HepG2 (cell line): ENCODE measurements around the gene KLF15. TPM values are rescaled to one million over a fixed set of nuclear protein-coding genes. Genes with fewer than 3 reads are reported as not detected.

ENCODE experiments used
- AGO2 ChIP-seq: fragments of 200-400 bp; formaldehyde crosslinking; optimal IDR thresholded peaks from 2 replicates; pipeline ENCODE3; 2017; ENCODE audit warnings: mild to moderate bottlenecking, low read depth, low read length, moderate library complexity
- ARNTL ChIP-seq: sonication (generic); formaldehyde crosslinking; IDR thresholded peaks from 2 replicates; pipeline ENCODE4 v1.4.0; 2020; ENCODE audit warnings: mild to moderate bottlenecking, missing genetic modification reagents
- ATF1 ChIP-seq: IDR thresholded peaks from 2 replicates; pipeline ENCODE4 v1.6.1; 2016; ENCODE audit warnings: mild to moderate bottlenecking, control low read depth
- BRD4 ChIP-seq: sonication (generic); formaldehyde crosslinking; IDR thresholded peaks from 2 replicates; pipeline ENCODE4 v1.4.0; 2020; ENCODE audit warnings: missing genetic modification reagents
- CBX2 ChIP-seq, 2 experiments: fragments of 200-600 bp in 1 of 2; sonication (generic); formaldehyde crosslinking in 1 of 2; IDR thresholded peaks; 2 replicates each; pipeline versions ENCODE4 v1.7.0 to v1.8.1; 2018 to 2022; ENCODE audit warnings: low read depth in 2 of 2, low read length in 1 of 2, mild to moderate bottlenecking in 1 of 2, missing genetic modification reagents in 1 of 2
- ELF4 ChIP-seq: sonication (generic); formaldehyde crosslinking; IDR thresholded peaks from 2 replicates; pipeline ENCODE4 v1.5.0; 2020; ENCODE audit warnings: missing genetic modification reagents, mild to moderate bottlenecking, moderate library complexity, borderline replicate concordance
- EZH2 ChIP-seq: conservative IDR thresholded peaks from 2 replicates; pipeline ENCODE4 v1.6.1; 2012; ENCODE audit warnings: mild to moderate bottlenecking, low read depth, low read length, moderate library complexity
- FOXJ3 ChIP-seq: sonication (generic); formaldehyde crosslinking; IDR thresholded peaks from 2 replicates; pipeline ENCODE4 v1.4.0; 2020; ENCODE audit warnings: missing genetic modification reagents, mild to moderate bottlenecking, borderline replicate concordance
- GPN1 ChIP-seq: sonication (generic); formaldehyde crosslinking; IDR thresholded peaks from 2 replicates; pipeline ENCODE4 v1.5.1; 2020; ENCODE audit warnings: missing genetic modification reagents, borderline replicate concordance
- HNF4A ChIP-seq: sonication (generic); formaldehyde crosslinking; IDR thresholded peaks from 2 replicates; pipeline ENCODE4 v1.4.0; 2020; ENCODE audit warnings: missing genetic modification reagents
- KLF11 ChIP-seq: IDR thresholded peaks from 2 replicates; pipeline ENCODE4 v1.6.1; 2016; ENCODE audit warnings: missing compliant biosample characterization
- MTA3 ChIP-seq: sonication (generic); formaldehyde crosslinking; IDR thresholded peaks from 2 replicates; pipeline ENCODE4 v1.4.0; 2020; ENCODE audit warnings: missing genetic modification reagents
- NFE2L2 ChIP-seq: fragments of 150-350 bp; IDR thresholded peaks from 2 replicates; pipeline ENCODE4 v1.6.1; 2014; ENCODE audit warnings: low read length
- NR2F2 ChIP-seq: IDR thresholded peaks from 2 replicates; pipeline ENCODE4 v1.6.1; 2012; ENCODE audit warnings: low read depth, inconsistent platforms, borderline replicate concordance
- REXO4 ChIP-seq: sonication (generic); formaldehyde crosslinking; IDR thresholded peaks from 2 replicates; pipeline ENCODE4 v1.8.0; 2022; ENCODE audit warnings: missing genetic modification reagents, mild to moderate bottlenecking, borderline replicate concordance
- SIN3B ChIP-seq: fragments of 150-350 bp; IDR thresholded peaks from 2 replicates; pipeline ENCODE4 v1.6.1; 2014; ENCODE audit warnings: low read length
- SRF ChIP-seq: IDR thresholded peaks from 2 replicates; pipeline ENCODE4 v1.6.1; 2011; ENCODE audit warnings: mild to moderate bottlenecking, low read depth, low read length, moderate library complexity
- ZNF136 ChIP-seq: sonication (generic); formaldehyde crosslinking; IDR thresholded peaks from 2 replicates; pipeline ENCODE4 v1.8.1; 2022; ENCODE audit warnings: low read depth, mild to moderate bottlenecking, moderate library complexity, missing genetic modification reagents
- ZNF30 ChIP-seq: sonication (generic); formaldehyde crosslinking; IDR thresholded peaks from 2 replicates; pipeline ENCODE4 v1.5.0; 2020; ENCODE audit warnings: mild to moderate bottlenecking, missing genetic modification reagents
- ZNF333 ChIP-seq: sonication (generic); formaldehyde crosslinking; IDR thresholded peaks from 2 replicates; pipeline ENCODE4 v1.4.0; 2020; ENCODE audit warnings: mild to moderate bottlenecking, missing genetic modification reagents, borderline replicate concordance
- ZNF44 ChIP-seq: sonication (generic); formaldehyde crosslinking; IDR thresholded peaks from 2 replicates; pipeline ENCODE4 v1.5.1; 2020; ENCODE audit warnings: mild to moderate bottlenecking, missing genetic modification reagents
- ZNF7 ChIP-seq: IDR thresholded peaks from 2 replicates; pipeline ENCODE4 v1.6.1; 2016; ENCODE audit warnings: missing biosample characterization, missing genetic modification reagents
- ZNF790 ChIP-seq: sonication (generic); formaldehyde crosslinking; IDR thresholded peaks from 2 replicates; pipeline ENCODE4 v1.8.0; 2022; ENCODE audit warnings: missing genetic modification reagents, mild to moderate bottlenecking, borderline replicate concordance
- ZSCAN12 ChIP-seq: sonication (generic); formaldehyde crosslinking; IDR thresholded peaks from 2 replicates; pipeline ENCODE4 v1.9.0; 2021; ENCODE audit warnings: mild to moderate bottlenecking, missing genetic modification reagents
- polyA plus RNA-seq, 8 experiments: library from polyadenylated mRNA; depleted of rRNA in 3 of 8; stranded (reverse) in 7 of 8; unstranded in 1 of 8; fragments of >200 nt; fragmentation: Illumina TruSeq in 4 of 8; extraction: Trizol in 4 of 8; gene quantifications; 2 replicates each; pipeline versions ENCODE4 v1.2.1 to v1.2.3, GENCODE V29; 2011 to 2016; ENCODE audit warnings: low read depth in 4 of 8, missing spikeins in 1 of 8, mixed read lengths in 1 of 8; ENCODE audit not compliant: insufficient read depth in 1 of 8
- total RNA-seq, 5 experiments: library from RNA; depleted of rRNA; stranded (reverse); fragments of >200 nt; fragmentation: Illumina TruSeq; extraction: Trizol; gene quantifications; 2 replicates each; pipeline ENCODE4 v1.2.3, GENCODE V29; 2016; ENCODE audit warnings: low read depth in 1 of 5
- TF ChIP-seq, protein P1 (sequence below): IDR thresholded peaks from 2 replicates; pipeline ENCODE4 v1.6.1; 2016; ENCODE audit warnings: missing compliant biosample characterization, missing genetic modification reagents, borderline replicate concordance
- TF ChIP-seq, protein P2 (sequence below): sonication (generic); formaldehyde crosslinking; IDR thresholded peaks from 2 replicates; pipeline ENCODE4 v1.5.0; 2020; ENCODE audit warnings: mild to moderate bottlenecking, missing genetic modification reagents
- TF ChIP-seq, protein P3 (sequence below): sonication (generic); formaldehyde crosslinking; IDR thresholded peaks from 2 replicates; pipeline ENCODE4 v1.9.0; 2021; ENCODE audit warnings: missing genetic modification reagents, borderline replicate concordance

Gene KLF15
- total and polyA plus RNA-seq, 2 of the 13 experiments (the other 11 are each of a cell fraction or from before 2014, with no cell fraction given) = 7.1 to 7.8 TPM

DNA sequence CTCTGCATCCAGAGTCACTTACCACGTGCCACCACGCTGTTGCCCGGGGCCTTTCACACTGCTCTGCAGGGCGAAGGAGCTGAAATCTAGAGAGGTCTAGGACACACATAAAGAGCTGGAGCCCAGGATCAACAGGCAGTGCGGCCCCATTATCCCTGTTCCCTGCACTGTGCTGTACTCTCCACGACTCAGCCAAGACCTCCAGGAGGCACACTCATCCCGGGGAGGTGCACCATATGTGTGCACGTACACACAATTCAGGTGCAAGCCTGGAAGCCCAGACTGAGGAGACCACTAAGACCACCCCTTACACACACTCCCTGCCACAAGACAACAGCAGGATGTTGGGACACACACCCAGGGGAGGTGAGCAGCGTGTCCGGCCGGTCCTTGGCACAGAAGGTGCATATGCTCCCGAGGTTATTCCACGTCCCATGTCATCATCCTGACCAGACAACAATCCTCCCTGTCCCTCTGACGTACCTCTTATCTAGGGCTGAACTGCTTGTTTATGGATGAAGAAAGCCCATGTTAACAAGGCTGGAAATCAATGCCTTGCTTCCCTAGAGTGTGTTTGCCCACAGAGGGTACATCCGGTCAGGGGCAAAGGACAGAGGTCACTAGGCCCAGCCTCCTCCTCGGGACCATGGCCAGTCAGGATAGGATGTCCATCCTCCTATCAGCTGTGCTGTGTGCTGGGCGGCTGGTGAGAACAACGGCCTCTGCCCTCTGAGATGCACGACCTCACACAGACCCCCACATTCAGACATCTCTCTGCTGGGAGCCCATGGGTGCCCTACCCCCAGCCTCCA lies 16.1 kb downstream of the KLF15 start (continued):
- no peak for TF ChIP-seq SIN3B
- TF ChIP-seq AGO2 = no peak
- TF ChIP-seq ZNF7 (CRISPR knock-in tag) = no peak
- TF ChIP-seq ATF1 = no peak
- no peak for TF ChIP-seq ZSCAN12 (CRISPR knock-in tag)
- TF ChIP-seq GPN1 (CRISPR knock-in tag) = no peak
- TF ChIP-seq BRD4 (CRISPR knock-in tag) = no peak
- no peak for TF ChIP-seq ZNF44 (CRISPR knock-in tag)
- TF ChIP-seq NFE2L2 = no peak
- no peak for TF ChIP-seq ELF4 (CRISPR knock-in tag)
- TF ChIP-seq MTA3 (CRISPR knock-in tag) = no peak
- no peak for TF ChIP-seq REXO4 (CRISPR knock-in tag)
- TF ChIP-seq, protein P1, sequence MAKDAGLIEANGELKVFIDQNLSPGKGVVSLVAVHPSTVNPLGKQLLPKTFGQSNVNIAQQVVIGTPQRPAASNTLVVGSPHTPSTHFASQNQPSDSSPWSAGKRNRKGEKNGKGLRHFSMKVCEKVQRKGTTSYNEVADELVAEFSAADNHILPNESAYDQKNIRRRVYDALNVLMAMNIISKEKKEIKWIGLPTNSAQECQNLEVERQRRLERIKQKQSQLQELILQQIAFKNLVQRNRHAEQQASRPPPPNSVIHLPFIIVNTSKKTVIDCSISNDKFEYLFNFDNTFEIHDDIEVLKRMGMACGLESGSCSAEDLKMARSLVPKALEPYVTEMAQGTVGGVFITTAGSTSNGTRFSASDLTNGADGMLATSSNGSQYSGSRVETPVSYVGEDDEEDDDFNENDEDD = no peak
- no peak for TF ChIP-seq CBX2 (IDR thresholded peaks at IDR 0.05; ENCODE audit: low read depth, low read length)
- no peak for TF ChIP-seq CBX2 (CRISPR knock-in tag; IDR thresholded peaks at IDR 0.05; ENCODE audit: low read depth)
- TF ChIP-seq NR2F2 = peak; percentile 77; the same call in 1 of the 2 replicates
- TF ChIP-seq EZH2 = no peak
- TF ChIP-seq, protein P2, sequence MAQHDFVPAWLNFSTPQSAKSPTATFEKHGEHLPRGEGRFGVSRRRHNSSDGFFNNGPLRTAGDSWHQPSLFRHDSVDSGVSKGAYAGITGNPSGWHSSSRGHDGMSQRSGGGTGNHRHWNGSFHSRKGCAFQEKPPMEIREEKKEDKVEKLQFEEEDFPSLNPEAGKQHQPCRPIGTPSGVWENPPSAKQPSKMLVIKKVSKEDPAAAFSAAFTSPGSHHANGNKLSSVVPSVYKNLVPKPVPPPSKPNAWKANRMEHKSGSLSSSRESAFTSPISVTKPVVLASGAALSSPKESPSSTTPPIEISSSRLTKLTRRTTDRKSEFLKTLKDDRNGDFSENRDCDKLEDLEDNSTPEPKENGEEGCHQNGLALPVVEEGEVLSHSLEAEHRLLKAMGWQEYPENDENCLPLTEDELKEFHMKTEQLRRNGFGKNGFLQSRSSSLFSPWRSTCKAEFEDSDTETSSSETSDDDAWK (CRISPR knock-in tag) = no peak
- no peak for TF ChIP-seq ZNF790 (CRISPR knock-in tag)
- TF ChIP-seq ARNTL (CRISPR knock-in tag) = peak; percentile 73; the same call in 1 of the 2 replicates
- TF ChIP-seq ZNF30 (CRISPR knock-in tag) = no peak
- no peak for TF ChIP-seq SRF
- TF ChIP-seq, protein P3, sequence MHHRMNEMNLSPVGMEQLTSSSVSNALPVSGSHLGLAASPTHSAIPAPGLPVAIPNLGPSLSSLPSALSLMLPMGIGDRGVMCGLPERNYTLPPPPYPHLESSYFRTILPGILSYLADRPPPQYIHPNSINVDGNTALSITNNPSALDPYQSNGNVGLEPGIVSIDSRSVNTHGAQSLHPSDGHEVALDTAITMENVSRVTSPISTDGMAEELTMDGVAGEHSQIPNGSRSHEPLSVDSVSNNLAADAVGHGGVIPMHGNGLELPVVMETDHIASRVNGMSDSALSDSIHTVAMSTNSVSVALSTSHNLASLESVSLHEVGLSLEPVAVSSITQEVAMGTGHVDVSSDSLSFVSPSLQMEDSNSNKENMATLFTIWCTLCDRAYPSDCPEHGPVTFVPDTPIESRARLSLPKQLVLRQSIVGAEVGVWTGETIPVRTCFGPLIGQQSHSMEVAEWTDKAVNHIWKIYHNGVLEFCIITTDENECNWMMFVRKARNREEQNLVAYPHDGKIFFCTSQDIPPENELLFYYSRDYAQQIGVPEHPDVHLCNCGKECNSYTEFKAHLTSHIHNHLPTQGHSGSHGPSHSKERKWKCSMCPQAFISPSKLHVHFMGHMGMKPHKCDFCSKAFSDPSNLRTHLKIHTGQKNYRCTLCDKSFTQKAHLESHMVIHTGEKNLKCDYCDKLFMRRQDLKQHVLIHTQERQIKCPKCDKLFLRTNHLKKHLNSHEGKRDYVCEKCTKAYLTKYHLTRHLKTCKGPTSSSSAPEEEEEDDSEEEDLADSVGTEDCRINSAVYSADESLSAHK (CRISPR knock-in tag) = no peak
- peak; percentile 89 for TF ChIP-seq HNF4A (CRISPR knock-in tag)
- TF ChIP-seq ZNF136 (CRISPR knock-in tag) = no peak
- no peak for TF ChIP-seq KLF11 (CRISPR knock-in tag)
- TF ChIP-seq FOXJ3 (CRISPR knock-in tag) = no peak
- TF ChIP-seq ZNF333 (CRISPR knock-in tag) = 0 out of 2 replicates have a peak, but pooled peaks have one; percentile 59
